ENCODE data around the gene DNAJC16.

- TF ChIP-seq YY1 (IDR thresholded peaks at IDR 0.05; ENCODE audit: low read depth) (no peak), EP300 (IDR thresholded peaks at IDR 0.05; ENCODE audit: borderline replicate concordance) (no peak), MAX (IDR thresholded peaks at IDR 0.05) (no peak), TAF1 (IDR thresholded peaks at IDR 0.05; ENCODE audit: low read depth) (no peak), TEAD4 (IDR thresholded peaks at IDR 0.05) (no peak), EGR1 (IDR thresholded peaks at IDR 0.05) (no peak), RAD21 (IDR thresholded peaks at IDR 0.05; ENCODE audit: low read depth) (no peak), REST (IDR thresholded peaks at IDR 0.05; ENCODE audit: low read depth) (no peak), CREB1 (IDR thresholded peaks at IDR 0.05; ENCODE audit: low read depth) (no peak), CEBPB (IDR thresholded peaks at IDR 0.05) (no peak)
Measured at GRCh38 chr1:15568387-15569073, 41.9 kb downstream of the DNAJC16 start.

Data from Ishikawa (cell line).